Activated CD8-positive, alpha-beta T cell treated with anti-CD3 and anti-CD28 coated beads, Interleukin-2, amount 10 ng/mL, durations not matched to agents 7 days and 5 days (primary cell): ENCODE measurements around the gene EBF4. TPM values are rescaled to one million over a fixed set of nuclear protein-coding genes. Genes with fewer than 3 reads are reported as not detected.
A peak's percentile ranks its signal among the peaks of the same experiment; 100 is the strongest.
"Not testable (repeated sequence)": the region's sequence is repeated elsewhere in the genome, so short reads cannot be mapped to it uniquely, and the experiment has no call there.

Experiments
- ATAC-seq: fragments of 150-1000 bp; cut with Tn5 transposase; one replicate; pipeline ENCODE4 v1.10.0; 2021; ENCODE audit warnings: moderate library complexity
- CTCF ChIA-PET: fragments of 350-600 bp; sonication (Branson Sonifier 250); formaldehyde crosslinking; loops from one replicate; lab custom pipeline; 2021; ENCODE audit warnings: antibody characterized with exemption; lab: Charles Lee
- POLR2A ChIA-PET: fragments of 350-600 bp; sonication (Branson Sonifier 250); formaldehyde crosslinking; loops from one replicate; lab custom pipeline; 2021; ENCODE audit warnings: antibody characterized with exemption; lab: Charles Lee
- DNase-seq: peaks from one replicate; pipeline ENCODE4 v3.0.0-alpha.2; 2020
- H3K27ac Mint-ChIP-seq: one replicate; pipeline ENCODE4 v1.8.0; 2021; ENCODE audit warnings: mild to moderate bottlenecking, mixed read lengths
- H3K27me3 Mint-ChIP-seq: one replicate; pipeline ENCODE4 v1.8.0; 2021; ENCODE audit warnings: low read depth, mixed read lengths
- H3K36me3 Mint-ChIP-seq: one replicate; pipeline ENCODE4 v1.8.0; 2021; ENCODE audit warnings: low read depth, mixed read lengths
- H3K4me1 Mint-ChIP-seq: one replicate; pipeline ENCODE4 v1.8.0; 2021; ENCODE audit warnings: low read depth, mixed read lengths
- H3K4me3 Mint-ChIP-seq: one replicate; pipeline ENCODE4 v1.8.0; 2021; ENCODE audit warnings: mild to moderate bottlenecking, mixed read lengths
- H3K9me3 Mint-ChIP-seq: one replicate; pipeline ENCODE4 v1.8.0; 2022; ENCODE audit warnings: mixed read lengths; ENCODE audit not compliant: insufficient read depth
- total RNA-seq, 2 experiments: library from RNA; stranded (reverse); gene quantifications; one replicate each; pipeline ENCODE4 v1.2.3, GENCODE V29; 2021

Gene EBF4
- total RNA-seq, 2 experiments from 2014 or later, result not detected

DNA sequence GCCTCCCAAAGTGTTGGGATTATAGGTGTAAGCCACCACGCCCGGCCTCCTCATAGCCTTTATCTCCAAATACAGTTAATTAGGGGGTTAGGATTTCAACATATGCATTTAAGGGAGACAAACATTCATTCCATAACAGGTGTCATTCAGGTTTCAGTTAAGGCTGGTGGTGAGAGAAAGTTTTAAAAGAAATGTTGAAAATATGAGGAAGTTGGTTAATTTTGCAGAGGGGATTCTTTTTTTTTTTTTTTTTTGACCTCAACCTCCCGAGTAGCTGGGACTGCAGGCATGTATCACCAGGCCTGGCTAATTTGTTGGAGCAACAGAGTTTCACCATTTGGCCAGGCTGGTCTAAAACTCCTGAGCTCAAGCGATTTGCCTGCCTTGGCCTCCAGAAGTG, 12.5 kb upstream of the EBF4 start:
- H3K27me3 Mint-ChIP-seq, result peaks cover 33% of the 10 kb centered on the region
- CTCF ChIA-PET, result no interaction called here
- H3K27ac Mint-ChIP-seq, result no peak overlapping the region
- POLR2A ChIA-PET, result no interaction called here
- no peaks in the 10 kb centered on the region for H3K9me3 Mint-ChIP-seq
- DNase-seq, result no peak
- no peak overlapping the region for H3K4me3 Mint-ChIP-seq
- peaks cover 3% of the 10 kb centered on the region for H3K4me1 Mint-ChIP-seq
- H3K36me3 Mint-ChIP-seq, result no peaks in the 10 kb centered on the region
- ATAC-seq, result no peak

DNA sequence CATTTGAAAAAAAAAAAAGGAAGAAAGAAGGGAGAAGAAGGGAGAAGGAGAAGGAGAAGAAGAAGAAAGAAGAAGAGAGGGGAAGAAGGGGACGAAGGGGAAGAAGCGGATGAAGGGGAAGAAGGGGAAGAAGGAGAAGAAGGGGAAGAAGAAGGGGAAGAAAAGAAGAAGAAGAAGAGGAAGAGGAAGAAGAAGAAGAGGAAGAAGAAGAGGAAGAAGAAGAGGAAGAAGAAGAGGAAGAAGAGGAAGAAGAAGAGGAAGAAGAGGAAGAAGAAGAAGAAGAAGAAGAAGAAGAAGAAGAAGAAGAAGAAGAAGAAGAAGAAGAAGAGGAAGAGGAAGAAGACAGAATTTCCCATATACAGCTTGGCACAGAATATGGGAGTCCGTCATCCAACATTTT, 10.5 kb upstream of the EBF4 start:
- Mint-ChIP-seq H3K27me3 (peaks cover 33% of the 10 kb centered on the region), H3K4me1 (peaks cover 11% of the 10 kb centered on the region)
- ATAC-seq, POLR2A ChIA-PET, H3K9me3 Mint-ChIP-seq, H3K4me3 Mint-ChIP-seq, DNase-seq, H3K36me3 Mint-ChIP-seq, CTCF ChIA-PET, H3K27ac Mint-ChIP-seq: not testable (repeated sequence)

DNA sequence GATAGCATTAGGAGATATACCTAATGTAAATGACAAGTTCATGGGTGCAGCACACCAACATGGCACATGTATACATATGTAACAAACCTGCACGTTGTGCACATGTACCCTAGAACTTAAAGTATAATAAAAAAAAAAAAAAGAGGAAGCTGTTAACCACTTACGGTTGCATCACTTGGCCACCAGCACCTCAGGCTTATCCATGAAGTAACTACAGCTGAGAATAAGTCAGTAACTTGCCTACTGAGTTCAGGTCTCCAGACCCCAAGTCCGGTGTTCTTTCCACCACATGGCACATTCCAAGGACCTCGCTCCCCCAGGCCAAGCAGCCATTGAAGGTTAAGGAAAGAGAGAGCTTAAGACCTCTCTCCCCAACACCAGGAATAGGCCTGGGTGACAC, 7.8 kb upstream of the EBF4 start:
- POLR2A ChIA-PET, result interaction anchor here (0.6 kb wide), 1 partner anchor 70 kb away, joined by 3 read pairs; no protein-coding TSS in a partner anchor
- H3K4me3 Mint-ChIP-seq, ATAC-seq, H3K36me3 Mint-ChIP-seq, H3K27ac Mint-ChIP-seq, DNase-seq, H3K9me3 Mint-ChIP-seq: not testable (repeated sequence)
- Mint-ChIP-seq H3K4me1 (peaks cover 28% of the 10 kb centered on the region), H3K27me3 (peaks cover 35% of the 10 kb centered on the region)
- CTCF ChIA-PET, result interaction anchor here (1.4 to 7.0 kb wide), 5 partner anchors 11 to 163 kb away, joined by 3 to 140 read pairs (median 6); no protein-coding TSS in a partner anchor

DNA sequence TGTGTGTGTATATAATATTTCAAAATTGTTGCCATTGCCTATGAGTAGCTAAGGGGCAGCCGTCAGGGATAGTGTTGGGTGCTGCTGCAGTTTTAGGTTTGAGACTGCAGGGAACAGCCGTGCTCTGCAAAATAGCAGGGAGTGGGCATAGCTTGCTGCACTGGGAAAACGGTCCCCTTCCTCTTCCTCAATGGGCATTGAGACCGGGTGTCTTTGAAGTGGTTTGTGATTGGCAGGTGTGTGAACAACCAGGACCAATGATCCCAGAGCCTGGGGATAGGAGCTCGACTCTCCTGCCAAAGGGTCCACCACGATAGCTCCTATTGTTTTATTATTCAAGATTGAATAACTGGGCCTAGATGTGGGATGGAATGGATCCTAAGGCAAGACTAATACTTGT, 5.1 kb upstream of the EBF4 start:
- no peak for DNase-seq

DNA sequence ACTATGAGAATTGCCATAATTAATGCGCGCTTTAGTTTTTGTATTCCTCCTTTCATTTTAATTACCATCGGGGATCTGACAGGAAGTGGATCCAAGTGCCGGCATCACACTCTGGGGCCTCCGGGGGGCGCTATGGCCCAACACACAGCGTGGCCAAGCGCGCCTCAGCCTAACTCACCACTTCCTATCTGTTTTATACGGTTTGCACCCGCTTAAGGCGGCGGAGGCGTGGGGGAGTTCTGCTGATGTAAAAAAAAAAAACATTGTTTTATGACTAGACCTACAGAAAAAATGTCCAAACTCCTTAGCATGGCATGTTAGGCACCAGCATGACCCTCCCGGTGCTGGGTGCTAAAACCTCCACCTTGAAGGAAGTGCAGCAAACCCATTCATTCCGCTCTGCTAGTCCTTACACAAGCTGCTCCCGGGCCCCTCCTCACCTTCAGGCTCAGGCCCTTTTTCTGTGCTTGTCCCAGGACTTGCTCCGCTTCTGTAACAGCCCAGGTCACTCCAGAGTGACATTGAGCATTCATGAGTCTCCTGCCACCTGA, 4.5 kb upstream of the EBF4 start:
- Mint-ChIP-seq H3K36me3 (peaks cover 3% of the 10 kb centered on the region), H3K4me1 (peaks cover 35% of the 10 kb centered on the region), H3K4me3 (peak overlapping the region; percentile 46), H3K27ac (peak overlapping the region; percentile 62), H3K27me3 (peaks cover 36% of the 10 kb centered on the region), H3K9me3 (no peaks in the 10 kb centered on the region)
- peak; percentile 89 for DNase-seq
- ChIA-PET POLR2A (interaction anchor here (0.7 to 1.9 kb wide), 3 partner anchors 54 to 164 kb away, joined by 3 to 9 read pairs (median 5); partner anchors contain the start of genes PCED1A and VPS16), CTCF (interaction anchor here (0.6 to 7.0 kb wide), 25 partner anchors 8 to 366 kb away, joined by 3 to 140 read pairs (median 4); no protein-coding TSS in a partner anchor)
- peak; percentile 67 for ATAC-seq

More for the DNA sequence above, 5.1 kb upstream of the EBF4 start:
- H3K4me1 Mint-ChIP-seq, result peaks cover 35% of the 10 kb centered on the region
- peaks cover 40% of the 10 kb centered on the region for H3K27me3 Mint-ChIP-seq
- H3K4me3 Mint-ChIP-seq, result peak overlapping the region; percentile 46
- ChIA-PET CTCF (interaction anchor here (0.7 to 7.0 kb wide), 19 partner anchors 9 to 327 kb away, joined by 3 to 140 read pairs (median 4); partner anchors contain the start of gene NOP56), POLR2A (interaction anchor here (1.2 to 1.9 kb wide), 2 partner anchors 54 to 153 kb away, joined by 5 to 9 read pairs; partner anchors contain the start of genes PCED1A and VPS16)
- H3K27ac Mint-ChIP-seq, result no peak overlapping the region
- H3K9me3 Mint-ChIP-seq, result no peaks in the 10 kb centered on the region
- peaks cover 3% of the 10 kb centered on the region for H3K36me3 Mint-ChIP-seq
- ATAC-seq, result no peak

DNA sequence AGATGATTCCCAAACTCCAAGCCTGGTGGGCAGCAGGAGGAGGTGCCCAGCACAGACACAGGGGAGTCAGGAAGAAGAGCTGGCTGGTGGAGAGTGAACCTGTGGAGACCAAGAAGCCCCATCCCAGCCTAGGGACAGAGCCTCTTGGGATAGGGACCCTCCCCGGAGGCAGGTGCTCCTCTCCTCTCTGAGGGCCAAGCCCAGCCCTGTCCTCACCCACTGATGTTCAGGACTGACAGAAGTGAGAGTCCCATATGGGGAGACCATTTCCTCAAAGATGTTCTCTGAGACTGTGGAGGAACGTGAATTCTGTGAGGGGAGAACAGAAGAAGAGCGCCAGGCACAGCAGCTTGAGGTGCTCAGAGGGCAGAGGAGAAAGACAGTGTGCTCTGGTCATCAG, 2.4 kb upstream of the EBF4 start:
- ChIA-PET CTCF (interaction anchor here (4.0 to 7.0 kb wide), 2 partner anchors 52 to 62 kb away, joined by 37 to 140 read pairs; no protein-coding TSS in a partner anchor), POLR2A (no interaction called here)
- H3K27ac Mint-ChIP-seq, result no peak overlapping the region
- peaks cover 30% of the 10 kb centered on the region for H3K4me1 Mint-ChIP-seq
- H3K9me3 Mint-ChIP-seq, result no peaks in the 10 kb centered on the region
- ATAC-seq, result no peak
- no peak overlapping the region for H3K4me3 Mint-ChIP-seq
- DNase-seq, result no peak
- H3K36me3 Mint-ChIP-seq, result peaks cover 3% of the 10 kb centered on the region
- peaks cover 42% of the 10 kb centered on the region for H3K27me3 Mint-ChIP-seq

GRCh38 chr20:2690718-2691117, 1.9 kb upstream of the EBF4 start:
- Mint-ChIP-seq H3K27me3 (peaks cover 47% of the 10 kb centered on the region), H3K4me3 (no peak overlapping the region), H3K27ac (no peak overlapping the region), H3K9me3 (no peaks in the 10 kb centered on the region), H3K36me3 (peaks cover 3% of the 10 kb centered on the region), H3K4me1 (peaks cover 25% of the 10 kb centered on the region)
- ChIA-PET POLR2A (no interaction called here), CTCF (interaction anchor here (7.0 kb wide), 1 partner anchor 52 kb away, joined by 140 read pairs; no protein-coding TSS in a partner anchor)
- ATAC-seq (no peak), DNase-seq (no peak)

GRCh38 chr20:2691127-2691526, 1.5 kb upstream of the EBF4 start:
- Mint-ChIP-seq H3K27ac (no peak overlapping the region), H3K4me1 (peaks cover 25% of the 10 kb centered on the region), H3K27me3 (peaks cover 51% of the 10 kb centered on the region), H3K9me3 (no peaks in the 10 kb centered on the region), H3K4me3 (peak overlapping the region; percentile 74), H3K36me3 (peaks cover 3% of the 10 kb centered on the region)
- no peak for ATAC-seq
- no peak for DNase-seq
- ChIA-PET CTCF (interaction anchor here (7.0 kb wide), 1 partner anchor 51 kb away, joined by 140 read pairs; no protein-coding TSS in a partner anchor), POLR2A (no interaction called here)

DNA sequence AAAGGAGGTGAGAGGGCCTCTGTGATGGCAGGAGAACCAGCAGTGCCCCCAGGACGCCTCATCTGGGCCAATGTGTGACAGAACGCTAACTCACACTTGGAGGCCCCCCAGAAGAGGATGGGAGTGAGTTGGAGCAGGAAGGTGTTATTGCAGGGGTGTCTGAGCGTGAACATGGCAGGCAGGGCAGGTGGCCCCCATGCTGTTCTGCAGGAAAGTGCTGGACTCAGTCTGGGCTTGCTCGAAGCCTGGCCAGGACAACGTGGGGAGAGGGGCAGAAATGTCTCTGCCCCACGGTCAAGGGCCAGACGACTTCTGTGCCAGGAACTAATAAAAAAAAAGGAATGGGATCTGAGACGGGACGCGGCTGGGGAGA, 931 bp upstream of the EBF4 start:
- peaks cover 25% of the 10 kb centered on the region for H3K4me1 Mint-ChIP-seq
- ChIA-PET CTCF (no interaction called here), POLR2A (no interaction called here)
- H3K27me3 Mint-ChIP-seq, result peaks cover 54% of the 10 kb centered on the region
- H3K4me3 Mint-ChIP-seq, result peak overlapping the region; percentile 74
- no peaks in the 10 kb centered on the region for H3K9me3 Mint-ChIP-seq
- H3K36me3 Mint-ChIP-seq, result peaks cover 3% of the 10 kb centered on the region
- no peak overlapping the region for H3K27ac Mint-ChIP-seq
- DNase-seq (no peak), ATAC-seq (no peak)

DNA sequence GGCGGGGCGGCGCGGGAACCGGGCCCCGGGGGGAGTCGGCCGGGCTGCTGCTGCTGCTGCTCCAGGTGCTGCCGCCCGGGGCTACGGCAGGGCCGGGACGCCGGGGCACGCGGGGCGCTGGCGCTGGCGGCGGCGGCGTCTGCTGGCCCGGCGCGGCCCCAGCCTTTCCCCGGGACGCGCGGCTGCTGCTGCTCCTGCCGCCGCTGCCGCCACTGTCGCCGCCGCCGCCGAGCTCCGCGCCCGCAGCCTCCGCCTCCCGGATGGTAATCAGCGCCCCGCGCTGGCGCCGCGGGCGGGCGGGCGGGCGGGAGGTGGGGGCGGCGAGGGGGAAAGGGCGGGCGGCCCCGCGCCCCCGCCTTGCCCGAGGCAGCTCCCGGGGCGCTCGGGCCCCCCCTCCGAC, 306 bp downstream of the EBF4 start:
- peaks cover 3% of the 10 kb centered on the region for H3K36me3 Mint-ChIP-seq
- POLR2A ChIA-PET, result interaction anchor here (0.6 kb wide), 1 partner anchor 48 kb away, joined by 3 read pairs; no protein-coding TSS in a partner anchor
- CTCF ChIA-PET, result interaction anchor here (1.5 kb wide), 1 partner anchor 49 kb away, joined by 4 read pairs; no protein-coding TSS in a partner anchor
- no peaks in the 10 kb centered on the region for H3K9me3 Mint-ChIP-seq
- H3K27me3 Mint-ChIP-seq, result peaks cover 58% of the 10 kb centered on the region
- H3K27ac Mint-ChIP-seq, result no peak overlapping the region
- peaks cover 18% of the 10 kb centered on the region for H3K4me1 Mint-ChIP-seq
- no peak overlapping the region for H3K4me3 Mint-ChIP-seq
- peak; percentile 20 for ATAC-seq
- no peak for DNase-seq

- ChIA-PET CTCF (interaction anchor here (0.8 to 1.5 kb wide), 2 partner anchors 48 to 59 kb away, joined by 3 to 4 read pairs; no protein-coding TSS in a partner anchor), POLR2A (interaction anchor here (0.6 kb wide), 1 partner anchor 48 kb away, joined by 3 read pairs; no protein-coding TSS in a partner anchor)
- ATAC-seq (peak; percentile 56), DNase-seq (peak; percentile 40)
- no peaks in the 10 kb centered on the region for H3K9me3 Mint-ChIP-seq
- no peak overlapping the region for H3K4me3 Mint-ChIP-seq
- peaks cover 58% of the 10 kb centered on the region for H3K27me3 Mint-ChIP-seq
- H3K4me1 Mint-ChIP-seq, result peaks cover 12% of the 10 kb centered on the region
- peaks cover 3% of the 10 kb centered on the region for H3K36me3 Mint-ChIP-seq
- H3K27ac Mint-ChIP-seq, result no peak overlapping the region
Observed at GRCh38 chr20:2693286-2694007, 867 bp downstream of the EBF4 start.
